HG03354 (cell line): ENCODE measurements around the gene SPPL3.
"Not testable (repeated sequence)": the region's sequence is repeated elsewhere in the genome, so short reads cannot be mapped to it uniquely, and the experiment has no call there.

Source experiments
- ATAC-seq: cut with Tn5 transposase; IDR thresholded peaks from one replicate; pipeline ENCODE4 v1.9.1; 2021; ENCODE audit warnings: mild to moderate bottlenecking; ENCODE audit not compliant: unreplicated experiment, poor library complexity, severe bottlenecking

The SPPL3 gene

DNA sequence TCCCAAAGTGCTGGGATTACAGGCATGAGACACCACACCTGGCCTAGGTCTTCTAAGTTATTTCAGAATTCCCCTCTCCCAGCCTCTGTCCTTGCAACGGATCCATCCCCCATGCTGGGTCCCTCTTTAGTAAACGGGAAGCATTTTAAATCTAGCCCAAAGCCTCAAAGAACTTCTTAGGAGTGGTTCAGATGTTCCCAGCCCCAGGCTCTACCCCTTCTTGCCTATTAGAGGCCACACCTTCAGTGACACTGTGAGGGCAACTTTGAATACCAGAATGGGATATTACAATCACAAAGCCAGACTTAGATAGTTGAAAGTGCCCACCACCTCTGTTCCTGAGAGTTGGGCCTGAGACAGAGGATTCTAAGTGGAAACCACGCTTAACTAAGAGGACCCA, 18.1 kb upstream of the SPPL3 start:
- ATAC-seq = no peak

DNA sequence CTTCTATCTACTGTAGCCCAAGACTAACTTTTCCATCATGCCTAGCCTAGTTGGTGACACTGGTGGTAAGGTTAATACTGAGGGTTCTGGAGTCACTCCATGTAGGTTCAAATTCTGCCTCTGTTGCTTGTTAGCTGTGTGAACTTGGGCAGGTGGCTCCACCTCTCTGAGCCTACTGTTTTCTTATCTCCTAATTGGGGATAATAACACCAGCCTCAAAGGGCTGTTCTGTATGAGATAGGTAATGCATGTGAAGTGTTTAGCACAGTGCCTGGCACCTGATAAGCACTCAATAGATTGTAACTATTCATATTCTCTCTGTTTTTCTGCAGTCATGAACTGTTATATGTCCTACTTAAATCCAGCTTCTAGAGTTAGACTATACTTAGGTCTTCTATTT, 17.5 kb upstream of the SPPL3 start:
- ATAC-seq = no peak

- ATAC-seq = no peak
Observed at GRCh38 chr12:120920178-120920577, 16.0 kb upstream of the SPPL3 start.

DNA sequence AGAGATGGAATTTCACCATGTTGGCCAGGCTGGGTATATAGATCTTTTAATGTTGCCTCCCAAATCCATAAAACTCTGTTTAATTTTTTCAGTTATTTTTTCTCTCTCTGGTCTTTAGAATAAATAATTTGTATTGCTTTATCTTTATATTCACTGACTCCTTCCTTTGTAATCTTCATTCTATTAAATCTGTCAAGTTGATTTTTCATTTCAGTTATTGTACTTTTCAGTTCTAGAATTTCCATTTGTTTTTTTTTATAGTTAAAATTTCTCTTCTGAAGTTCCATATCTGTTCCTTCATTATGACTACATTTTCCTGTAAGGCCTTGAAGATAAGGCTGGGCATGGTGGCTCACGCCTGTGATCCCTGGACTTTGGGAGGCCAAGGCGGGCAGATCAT, 13.6 kb upstream of the SPPL3 start:
- no peak for ATAC-seq

DNA sequence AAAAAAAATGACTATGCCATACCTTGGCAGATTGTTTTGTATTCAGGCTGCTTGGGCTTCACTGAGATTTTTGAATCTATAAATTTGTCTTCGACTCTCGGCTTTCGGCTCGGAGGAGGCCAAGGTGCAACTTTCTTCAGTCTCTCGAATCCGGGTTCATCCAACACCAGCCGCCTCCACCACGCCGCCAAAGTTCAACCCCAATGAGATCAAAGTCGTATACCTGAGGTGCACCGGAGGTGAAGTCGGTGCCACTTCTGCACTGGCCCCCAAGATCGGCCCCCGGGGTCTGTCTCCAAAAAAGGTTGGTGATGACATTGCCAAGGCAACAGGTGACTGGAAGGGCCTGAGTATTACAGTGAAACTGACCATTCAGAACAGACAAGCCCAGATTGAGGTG, 12.4 kb upstream of the SPPL3 start:
- ATAC-seq = no peak

GRCh38 chr12:120914794-120915193, 10.6 kb upstream of the SPPL3 start:
- no peak for ATAC-seq

DNA sequence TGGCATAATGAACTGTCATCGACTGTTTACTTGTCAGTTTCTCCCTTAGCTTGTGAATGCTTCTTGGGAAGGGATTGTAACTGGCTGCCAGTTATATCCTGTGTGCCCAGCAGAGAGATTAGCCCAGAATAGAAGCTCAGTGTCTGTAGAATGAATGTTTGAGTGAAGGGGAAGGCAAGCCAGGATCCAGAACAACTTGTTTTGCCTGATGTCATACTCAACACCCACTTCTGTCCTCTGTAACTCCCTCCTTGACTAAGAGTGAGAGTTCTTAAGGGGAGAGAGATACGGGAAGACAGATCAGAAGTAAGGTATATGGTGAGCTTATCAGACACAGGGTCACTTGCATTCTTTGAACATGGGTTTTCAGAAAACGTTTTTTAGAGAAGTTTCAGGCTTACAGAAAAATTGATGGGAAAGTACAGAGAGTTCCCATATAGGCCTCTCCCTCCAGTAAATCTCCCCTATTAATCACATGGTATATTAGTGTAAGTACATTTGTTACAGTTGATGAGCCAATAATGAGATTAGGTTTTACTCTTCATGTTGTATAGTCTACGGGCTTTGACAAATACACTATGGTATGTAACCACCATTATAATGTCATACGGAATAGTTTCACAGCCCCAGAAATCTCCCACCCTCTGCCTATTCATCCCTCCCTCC, 5.6 kb upstream of the SPPL3 start:
- ATAC-seq = no peak

DNA sequence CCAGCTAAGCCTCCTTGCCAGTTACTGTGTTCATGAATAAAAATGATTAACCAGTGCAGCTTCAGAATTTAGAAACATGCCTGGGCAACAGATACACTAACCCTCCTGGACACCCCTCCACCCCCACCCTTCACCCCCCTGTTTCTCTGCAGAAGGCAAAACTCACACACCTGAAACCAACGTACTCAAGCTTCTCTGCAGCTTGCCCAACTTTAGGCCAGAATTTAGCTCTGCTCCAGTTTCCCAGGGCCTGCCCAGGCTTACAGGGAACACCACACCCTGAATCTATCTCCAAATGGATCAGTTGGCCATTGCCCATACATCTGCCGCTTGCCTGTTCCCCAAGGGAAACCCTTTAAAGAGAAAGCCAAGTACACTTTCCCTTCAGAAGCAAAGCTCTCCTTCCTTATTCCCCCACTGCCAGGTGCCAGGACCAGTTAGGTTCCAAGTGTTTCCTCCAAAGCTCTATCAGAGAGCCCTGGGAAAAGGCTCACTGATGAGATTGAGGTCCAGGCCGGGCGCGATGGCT, 1.8 kb upstream of the SPPL3 start:
- ATAC-seq = no peak

DNA sequence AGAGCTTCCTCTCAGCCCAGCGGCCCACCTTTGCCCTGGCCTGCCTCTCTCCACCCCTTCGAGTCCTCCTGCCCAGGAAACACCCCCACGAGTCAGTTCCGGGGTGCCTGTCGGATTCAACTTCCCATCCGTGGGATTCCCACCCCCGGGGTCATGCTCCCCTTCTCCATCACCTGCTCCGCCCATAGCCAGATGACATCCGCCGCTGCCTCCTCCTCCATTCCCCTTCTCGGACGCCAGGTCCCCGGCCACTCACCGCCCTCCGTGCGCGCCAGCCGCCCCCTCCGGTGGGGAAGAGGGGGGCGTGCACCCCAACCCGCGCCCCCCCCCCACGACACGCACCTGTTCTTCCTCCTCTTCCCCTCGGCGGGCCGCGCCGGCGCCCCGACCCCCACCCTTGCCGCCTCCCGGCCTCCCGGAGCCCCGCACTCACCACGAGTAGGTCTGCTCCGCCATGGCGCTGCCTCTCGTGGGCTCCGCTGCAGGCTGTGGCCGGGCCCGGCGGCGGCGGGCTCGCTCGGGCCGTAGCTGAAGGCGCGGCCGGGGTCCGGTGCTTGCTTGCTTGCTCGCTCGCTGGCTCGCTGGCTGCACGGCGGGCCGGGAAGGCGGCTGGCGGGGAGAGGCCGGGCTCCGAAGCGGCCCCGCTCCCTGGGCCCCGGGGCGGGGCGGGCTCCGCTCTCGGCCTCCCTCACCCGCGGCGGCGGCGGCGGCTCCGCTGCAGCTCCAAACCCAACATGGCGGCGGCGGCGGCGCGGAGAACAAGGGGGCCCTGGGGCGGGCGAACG, 554 bp downstream of the SPPL3 start:
- peak; percentile 52 for ATAC-seq

GRCh38 chr12:120902846-120903411, 1.2 kb downstream of the SPPL3 start:
- no peak for ATAC-seq

DNA sequence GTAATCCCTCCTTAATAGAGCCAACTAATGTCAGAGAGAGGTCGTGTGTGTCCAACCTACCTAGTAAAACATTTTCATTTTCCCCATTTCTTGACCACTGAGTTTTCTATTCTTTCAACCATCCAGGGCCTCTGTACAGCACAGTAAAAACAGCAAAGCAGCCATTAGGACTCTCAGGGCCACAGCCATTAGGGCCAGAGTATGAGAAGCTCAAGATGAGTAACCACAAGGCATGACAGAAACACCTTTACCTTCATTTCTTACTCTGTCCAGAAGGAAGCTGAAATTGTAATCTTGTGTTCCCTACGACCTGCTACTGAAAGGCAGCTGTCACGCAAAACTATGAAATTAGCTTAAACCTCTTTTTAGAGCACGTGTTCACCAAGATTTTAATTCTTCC, 2.3 kb downstream of the SPPL3 start:
- no peak for ATAC-seq

GRCh38 chr12:120901101-120901500, 3.1 kb downstream of the SPPL3 start:
- not testable (repeated sequence) for ATAC-seq

GRCh38 chr12:120895532-120895931, 8.6 kb downstream of the SPPL3 start:
- ATAC-seq = no peak

DNA sequence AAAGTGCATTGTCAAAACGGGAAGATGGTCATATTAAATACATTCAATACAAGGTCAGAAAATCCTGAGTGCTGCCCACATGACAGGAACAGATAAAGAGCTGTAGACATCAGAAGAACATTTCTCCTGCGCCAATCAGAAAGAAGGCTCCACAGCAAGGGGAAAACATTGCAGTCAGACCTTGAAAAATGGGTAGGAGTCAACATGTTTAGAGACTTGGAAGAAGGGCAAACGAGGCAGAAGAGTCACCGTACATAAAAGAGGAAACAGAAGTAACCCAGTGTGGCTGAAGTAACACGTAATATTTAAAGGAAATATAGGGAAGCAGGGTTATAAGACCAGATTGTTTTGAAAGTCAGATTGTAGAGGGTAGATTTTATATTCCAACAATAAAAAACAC, 11.9 kb downstream of the SPPL3 start:
- ATAC-seq = no peak

GRCh38 chr12:120890963-120891362, 13.2 kb downstream of the SPPL3 start:
- no peak for ATAC-seq

- no peak for ATAC-seq
Observed at GRCh38 chr12:120887253-120888043, 16.7 kb downstream of the SPPL3 start.

DNA sequence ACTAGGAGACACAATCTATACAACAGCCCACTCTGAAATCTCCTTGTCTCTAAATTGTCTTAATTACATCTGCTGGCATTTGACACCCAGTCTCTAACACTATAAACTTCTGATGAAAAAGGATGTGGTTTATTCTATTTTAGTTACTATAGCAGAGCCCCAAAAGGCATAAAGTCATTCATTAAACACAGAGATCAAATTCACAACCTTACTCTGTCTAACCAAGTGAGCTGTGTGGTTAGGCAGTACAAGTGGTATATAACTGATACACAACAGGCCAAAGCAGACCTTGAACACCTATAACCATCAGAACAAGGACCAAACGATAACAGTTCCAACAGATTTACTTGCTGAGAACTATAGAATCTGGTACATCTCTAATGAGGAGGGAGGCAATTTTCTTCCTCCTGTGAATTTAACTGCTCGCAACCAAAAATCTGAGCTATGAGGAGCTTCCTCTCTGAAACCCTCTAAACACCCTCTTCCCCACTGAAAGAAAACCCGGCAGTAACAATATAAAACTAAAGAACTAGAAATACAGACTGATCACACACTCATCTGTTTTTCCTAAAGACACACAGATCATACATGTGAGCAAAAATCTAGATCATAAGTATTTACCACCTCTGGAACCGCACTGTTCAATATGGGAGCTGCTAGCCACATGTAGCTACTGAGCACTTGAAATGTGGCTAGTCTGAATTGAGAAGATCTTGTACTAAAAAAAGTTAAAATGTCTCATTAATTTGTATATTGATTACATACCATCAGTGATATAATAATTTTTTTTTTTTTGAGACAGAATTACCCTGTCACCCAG, 17.7 kb downstream of the SPPL3 start:
- peak; percentile 84 for ATAC-seq

DNA sequence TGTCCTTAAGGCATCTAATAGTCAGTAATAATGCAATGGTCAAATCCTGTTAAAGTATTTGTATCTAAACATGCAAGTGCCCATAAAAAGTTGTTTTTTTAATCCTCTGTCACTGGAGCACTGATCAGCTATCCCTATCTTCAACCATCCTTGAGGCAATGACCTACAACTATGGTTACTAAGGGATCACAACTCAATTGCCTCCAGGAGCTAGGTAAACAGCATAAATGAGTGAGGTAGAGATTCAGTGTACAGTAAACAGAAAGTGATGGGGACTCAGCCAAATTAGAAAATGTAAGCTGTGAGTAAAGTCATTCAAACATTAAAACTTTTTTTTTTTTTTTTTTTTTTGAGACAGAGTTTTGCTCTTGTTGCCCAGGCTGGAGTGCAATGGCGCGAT, 18.6 kb downstream of the SPPL3 start:
- ATAC-seq = no peak

GRCh38 chr12:120884644-120885043, 19.5 kb downstream of the SPPL3 start:
- ATAC-seq = no peak
